ENCODE measurements around the gene PCGF6.

Gene PCGF6

GRCh38 chr10:103295374-103296015 lies 55.4 kb downstream of the PCGF6 start:
- H4K20me1 ChIP-seq (ENCODE audit: insufficient read depth, low read length) = no peaks in the 10 kb centered on the region
- no peak for TF ChIP-seq EZH2 (IDR thresholded peaks at IDR 0.05; ENCODE audit: borderline replicate concordance, low read depth, low read length, severe bottlenecking)
- no peak for TF ChIP-seq CTCF (IDR thresholded peaks at IDR 0.05; ENCODE audit: borderline replicate concordance, extremely low read depth, low read length, poor library complexity, severe bottlenecking)
- no peak overlapping the region for H3K27ac ChIP-seq (ENCODE audit: low read length)
- no peaks in the 10 kb centered on the region for H3K79me2 ChIP-seq (ENCODE audit: insufficient read depth, low read length)
- H3K9me3 ChIP-seq (ENCODE audit: insufficient read depth, low read length, severe bottlenecking) = no peaks in the 10 kb centered on the region
- no peak overlapping the region for H3K9ac ChIP-seq (ENCODE audit: low read depth, low read length)
- no peak for DNase-seq
- no peaks in the 10 kb centered on the region for H3K36me3 ChIP-seq (ENCODE audit: insufficient read depth, low read length)
- no peak overlapping the region for H3K4me3 ChIP-seq (ENCODE audit: low read depth in 1 of 2, low read length in 2 of 2)
- no peaks in the 10 kb centered on the region for H3K27me3 ChIP-seq (ENCODE audit: insufficient read depth, low read length, poor library complexity)
- no peak for ATAC-seq (ENCODE audit: insufficient read depth, low read depth)
- H3K4me2 ChIP-seq (ENCODE audit: insufficient read depth, low read length) = no peak overlapping the region
- no peaks in the 10 kb centered on the region for H3K4me1 ChIP-seq (ENCODE audit: insufficient read depth, low read length)
- no peak overlapping the region for H2AFZ ChIP-seq (ENCODE audit: low read depth, low read length)

- no peak for DNase-seq
- H3K9me3 ChIP-seq (ENCODE audit: insufficient read depth, low read length, severe bottlenecking) = no peaks in the 10 kb centered on the region
- H3K4me1 ChIP-seq (ENCODE audit: insufficient read depth, low read length) = no peaks in the 10 kb centered on the region
- no peak overlapping the region for H3K27ac ChIP-seq (ENCODE audit: low read length)
- H4K20me1 ChIP-seq (ENCODE audit: insufficient read depth, low read length) = no peaks in the 10 kb centered on the region
- no peaks in the 10 kb centered on the region for H3K36me3 ChIP-seq (ENCODE audit: insufficient read depth, low read length)
- TF ChIP-seq EZH2 (IDR thresholded peaks at IDR 0.05; ENCODE audit: borderline replicate concordance, low read depth, low read length, severe bottlenecking) (no peak), CTCF (IDR thresholded peaks at IDR 0.05; ENCODE audit: borderline replicate concordance, extremely low read depth, low read length, poor library complexity, severe bottlenecking) (no peak)
- H3K9ac ChIP-seq (ENCODE audit: low read depth, low read length) = no peak overlapping the region
- H3K27me3 ChIP-seq (ENCODE audit: insufficient read depth, low read length, poor library complexity) = peaks cover 10% of the 10 kb centered on the region
- H3K4me2 ChIP-seq (ENCODE audit: insufficient read depth, low read length) = no peak overlapping the region
- no peak overlapping the region for H2AFZ ChIP-seq (ENCODE audit: low read depth, low read length)
- no peaks in the 10 kb centered on the region for H3K79me2 ChIP-seq (ENCODE audit: insufficient read depth, low read length)
- no peak overlapping the region for H3K4me3 ChIP-seq (ENCODE audit: low read depth in 1 of 2, low read length in 2 of 2)
- ATAC-seq (ENCODE audit: insufficient read depth, low read depth) = no peak
Observed at GRCh38 chr10:103291588-103291987, 59.4 kb downstream of the PCGF6 start.

GRCh38 chr10:103287992-103288391 lies 62.9 kb downstream of the PCGF6 start:
- Histone ChIP-seq H3K4me1 (ENCODE audit: insufficient read depth, low read length) (no peaks in the 10 kb centered on the region), H2AFZ (ENCODE audit: low read depth, low read length) (no peak overlapping the region), H3K4me2 (ENCODE audit: insufficient read depth, low read length) (no peak overlapping the region), H3K27ac (ENCODE audit: low read length) (no peak overlapping the region), H3K36me3 (ENCODE audit: insufficient read depth, low read length) (no peaks in the 10 kb centered on the region), H3K27me3 (ENCODE audit: insufficient read depth, low read length, poor library complexity) (peaks cover 10% of the 10 kb centered on the region), H3K9me3 (ENCODE audit: insufficient read depth, low read length, severe bottlenecking) (no peaks in the 10 kb centered on the region), H3K79me2 (ENCODE audit: insufficient read depth, low read length) (no peaks in the 10 kb centered on the region), H3K4me3 (ENCODE audit: low read depth in 1 of 2, low read length in 2 of 2) (no peak overlapping the region), H4K20me1 (ENCODE audit: insufficient read depth, low read length) (no peaks in the 10 kb centered on the region), H3K9ac (ENCODE audit: low read depth, low read length) (no peak overlapping the region)
- TF ChIP-seq CTCF (IDR thresholded peaks at IDR 0.05; ENCODE audit: borderline replicate concordance, extremely low read depth, low read length, poor library complexity, severe bottlenecking) (no peak), EZH2 (IDR thresholded peaks at IDR 0.05; ENCODE audit: borderline replicate concordance, low read depth, low read length, severe bottlenecking) (no peak)
- ATAC-seq (ENCODE audit: insufficient read depth, low read depth) (no peak), DNase-seq (no peak)
